Natural killer cell (primary cell): ENCODE data around the gene NEIL1. TPM values are rescaled to one million over a fixed set of nuclear protein-coding genes. Genes with fewer than 3 reads are reported as not detected.

ENCODE experiments used
- ATAC-seq, 3 donors: fragments of 150-1000 bp in 2 of 3; fragments of 200-7000 bp in 1 of 3; cut with Tn5 transposase; 1 replicate in 1 of 3; 2 replicates in 2 of 3; pipeline ENCODE4 v1.10.0; 2021; ENCODE audit warnings: mild to moderate bottlenecking in 2 of 3, moderate library complexity in 2 of 3
- DNase-seq, 2 donors: peaks; one replicate each; pipeline versions ENCODE4 v3.0.0 to v3.0.0-alpha.2; 2013 to 2021; ENCODE audit warnings: mixed read lengths in 1 of 2
- H3K27ac ChIP-seq: one replicate; pipeline ENCODE4 v1.5.1; 2013; ENCODE audit warnings: mild to moderate bottlenecking, low read length
- H3K27me3 ChIP-seq: one replicate; pipeline ENCODE4 v1.6.1; 2013; ENCODE audit warnings: low read length; ENCODE audit not compliant: control insufficient read depth, insufficient read depth
- H3K36me3 ChIP-seq: one replicate; pipeline ENCODE4 v1.6.1; 2013; ENCODE audit warnings: low read length; ENCODE audit not compliant: control insufficient read depth, insufficient read depth
- H3K4me1 ChIP-seq: one replicate; pipeline ENCODE4 v1.6.1; 2013; ENCODE audit warnings: low read length; ENCODE audit not compliant: control insufficient read depth, insufficient read depth
- H3K4me3 ChIP-seq: one replicate; pipeline ENCODE4 v1.5.1; 2013; ENCODE audit warnings: low read length
- H3K9me3 ChIP-seq: one replicate; pipeline ENCODE4 v1.6.1; 2013; ENCODE audit warnings: low read length; ENCODE audit not compliant: control insufficient read depth, insufficient read depth
- H3K27ac Mint-ChIP-seq, 2 donors: one replicate each; pipeline ENCODE4 v1.8.0; 2022; ENCODE audit warnings: mild to moderate bottlenecking in 2 of 2, mixed read lengths in 2 of 2, moderate library complexity in 1 of 2
- H3K27me3 Mint-ChIP-seq, 2 donors: one replicate each; pipeline ENCODE4 v1.8.0; 2022; ENCODE audit warnings: low read depth in 2 of 2, mixed read lengths in 2 of 2
- H3K36me3 Mint-ChIP-seq: one replicate; pipeline ENCODE4 v1.8.0; 2022; ENCODE audit warnings: mixed read lengths
- H3K4me1 Mint-ChIP-seq, 2 donors: one replicate each; pipeline ENCODE4 v1.8.0; 2022; ENCODE audit warnings: mixed read lengths in 2 of 2
- H3K4me3 Mint-ChIP-seq: one replicate; pipeline ENCODE4 v1.8.0; 2022; ENCODE audit warnings: mild to moderate bottlenecking, moderate library complexity, mixed read lengths
- H3K9me3 Mint-ChIP-seq, 2 donors: one replicate each; pipeline ENCODE4 v1.8.0; 2022; ENCODE audit warnings: mixed read lengths in 2 of 2
- WGBS: methylation state at CpG from one replicate; pipeline ENCODE4 v1.1.7; 2013; ENCODE audit warnings: missing lambda C conversion rate; ENCODE audit not compliant: insufficient coverage; 5-methylcytosine and 5-hydroxymethylcytosine counted together
- intact Hi-C: fragments of 100-400 bp; cut with micrococcal nuclease; formaldehyde crosslinking; loops from one replicate; pipeline ENCODE4 v1.14.2; 2022
- total RNA-seq, 4 donors: library from RNA; stranded (reverse); fragments of 120-200 nt in 1 of 4; gene quantifications; one replicate each; pipeline versions ENCODE4 v1.2.3 to v1.2.4, GENCODE V29; 2013 to 2022
- TF ChIP-seq, protein P1 (sequence below): fragments of 200-600 bp; IDR thresholded peaks from one replicate; pipeline ENCODE4 v1.8.0; 2022; ENCODE audit warnings: antibody characterized with exemption

NEIL1 gene
- total RNA-seq, 3 donors from 2014 or later (not counting 1 experiment from before 2014, with no cell fraction given) = 97.1 to 324 (median 112) TPM

DNA sequence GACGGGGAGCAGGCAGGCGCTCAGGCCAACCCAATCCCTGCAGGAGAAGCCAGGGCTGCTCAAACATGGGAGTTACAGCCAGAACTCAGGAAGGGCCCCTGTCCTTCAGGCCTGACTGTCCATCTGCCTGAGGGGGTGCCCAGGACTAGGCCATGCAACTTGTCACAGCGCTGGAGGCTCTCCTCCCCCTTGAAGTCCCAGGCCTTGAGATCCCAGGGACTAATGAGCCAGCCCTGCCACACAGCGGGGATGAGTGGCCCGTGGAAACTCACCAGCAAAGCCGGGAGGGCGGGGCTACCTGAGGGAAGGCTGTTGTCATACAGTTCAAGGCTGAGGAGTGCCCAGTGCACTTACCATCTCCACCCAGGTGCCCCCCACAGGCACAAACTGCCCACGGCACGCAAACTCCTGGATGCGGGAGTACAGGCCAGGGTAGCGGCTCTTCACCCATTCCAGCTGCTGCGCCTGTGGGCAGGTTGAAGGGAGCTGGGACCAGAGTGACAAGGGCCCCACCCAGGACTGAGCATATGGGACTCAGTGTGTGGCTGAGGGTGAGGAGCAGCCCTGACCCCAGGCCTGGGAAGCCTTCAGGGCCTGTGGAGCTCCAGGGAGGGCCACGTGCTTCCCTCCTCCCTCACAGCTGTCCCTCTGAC lies 15.3 kb downstream of the NEIL1 start:
- H3K4me1 Mint-ChIP-seq = peaks cover 0 to 6% of the 10 kb centered on the region in 2 donors
- no peaks in the 10 kb centered on the region for H3K9me3 ChIP-seq
- no peaks in the 10 kb centered on the region for H3K27me3 Mint-ChIP-seq
- H3K27ac ChIP-seq = no peak overlapping the region
- H3K27ac Mint-ChIP-seq = no peak overlapping the region
- no peak overlapping the region for H3K4me3 Mint-ChIP-seq
- H3K4me1 ChIP-seq = no peaks in the 10 kb centered on the region
- H3K36me3 ChIP-seq = peaks cover 57% of the 10 kb centered on the region
- ATAC-seq (no peak), DNase-seq (no peak)
- H3K36me3 Mint-ChIP-seq = no peaks in the 10 kb centered on the region
- TF ChIP-seq, protein P1, sequence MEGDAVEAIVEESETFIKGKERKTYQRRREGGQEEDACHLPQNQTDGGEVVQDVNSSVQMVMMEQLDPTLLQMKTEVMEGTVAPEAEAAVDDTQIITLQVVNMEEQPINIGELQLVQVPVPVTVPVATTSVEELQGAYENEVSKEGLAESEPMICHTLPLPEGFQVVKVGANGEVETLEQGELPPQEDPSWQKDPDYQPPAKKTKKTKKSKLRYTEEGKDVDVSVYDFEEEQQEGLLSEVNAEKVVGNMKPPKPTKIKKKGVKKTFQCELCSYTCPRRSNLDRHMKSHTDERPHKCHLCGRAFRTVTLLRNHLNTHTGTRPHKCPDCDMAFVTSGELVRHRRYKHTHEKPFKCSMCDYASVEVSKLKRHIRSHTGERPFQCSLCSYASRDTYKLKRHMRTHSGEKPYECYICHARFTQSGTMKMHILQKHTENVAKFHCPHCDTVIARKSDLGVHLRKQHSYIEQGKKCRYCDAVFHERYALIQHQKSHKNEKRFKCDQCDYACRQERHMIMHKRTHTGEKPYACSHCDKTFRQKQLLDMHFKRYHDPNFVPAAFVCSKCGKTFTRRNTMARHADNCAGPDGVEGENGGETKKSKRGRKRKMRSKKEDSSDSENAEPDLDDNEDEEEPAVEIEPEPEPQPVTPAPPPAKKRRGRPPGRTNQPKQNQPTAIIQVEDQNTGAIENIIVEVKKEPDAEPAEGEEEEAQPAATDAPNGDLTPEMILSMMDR = no peak
- intact Hi-C loops = loop anchor here (10.0 kb wide), 1 partner anchor 283 kb away; the partner anchor contains the start of genes IMP3 and SNX33
- H3K9me3 Mint-ChIP-seq = no peaks in the 10 kb centered on the region
- H3K4me3 ChIP-seq = no peak overlapping the region
- no peaks in the 10 kb centered on the region for H3K27me3 ChIP-seq
- 95% methylated on average over 13 of the region's 13 CpGs for WGBS

DNA sequence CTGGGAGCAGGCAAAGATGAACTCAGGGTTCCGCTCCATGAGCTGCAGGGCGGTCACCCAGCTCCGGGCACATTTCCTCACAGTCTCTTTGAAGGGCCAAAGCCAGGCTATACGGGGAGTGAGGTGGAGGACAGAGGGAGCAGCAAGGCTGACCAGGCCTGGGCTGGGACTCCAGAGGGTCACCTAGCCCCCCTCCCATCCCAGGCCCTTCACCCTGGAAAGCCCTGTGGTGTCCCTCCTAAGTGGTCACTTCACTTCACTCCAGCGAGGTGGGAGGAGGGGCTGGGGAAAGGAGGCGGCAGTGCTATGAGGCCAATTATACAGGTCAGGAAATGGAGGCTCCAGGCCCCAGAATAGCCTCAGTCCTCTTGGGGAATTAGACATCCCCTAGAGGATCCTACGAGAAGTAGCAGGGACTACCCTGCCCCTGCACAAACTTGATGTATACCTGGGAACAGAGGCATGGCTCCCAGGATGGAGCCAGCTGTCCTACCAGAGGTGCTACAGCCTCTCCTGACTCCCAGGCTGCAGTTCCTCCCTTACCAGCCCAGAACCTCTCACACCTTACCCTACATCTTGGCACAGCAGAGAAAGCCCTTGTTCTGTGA lies 15.9 kb downstream of the NEIL1 start:
- H3K27ac ChIP-seq = no peak overlapping the region
- H3K27me3 Mint-ChIP-seq = no peaks in the 10 kb centered on the region
- no peaks in the 10 kb centered on the region for H3K36me3 Mint-ChIP-seq
- no peak overlapping the region for H3K27ac Mint-ChIP-seq
- H3K4me3 Mint-ChIP-seq = no peak overlapping the region
- peaks cover 0 to 12% of the 10 kb centered on the region in 2 donors for H3K4me1 Mint-ChIP-seq
- no peaks in the 10 kb centered on the region for H3K27me3 ChIP-seq
- 90% methylated on average over 7 of the region's 7 CpGs for WGBS
- no peaks in the 10 kb centered on the region for H3K9me3 ChIP-seq
- TF ChIP-seq, protein P1 = no peak
- H3K4me3 ChIP-seq = no peak overlapping the region
- intact Hi-C loops = loop anchor here (10.0 kb wide), 1 partner anchor 282 kb away; the partner anchor contains the start of genes IMP3 and SNX33
- DNase-seq = no peak
- no peaks in the 10 kb centered on the region for H3K9me3 Mint-ChIP-seq
- no peak for ATAC-seq
- peaks cover 57% of the 10 kb centered on the region for H3K36me3 ChIP-seq
- H3K4me1 ChIP-seq = peaks cover 6% of the 10 kb centered on the region

DNA sequence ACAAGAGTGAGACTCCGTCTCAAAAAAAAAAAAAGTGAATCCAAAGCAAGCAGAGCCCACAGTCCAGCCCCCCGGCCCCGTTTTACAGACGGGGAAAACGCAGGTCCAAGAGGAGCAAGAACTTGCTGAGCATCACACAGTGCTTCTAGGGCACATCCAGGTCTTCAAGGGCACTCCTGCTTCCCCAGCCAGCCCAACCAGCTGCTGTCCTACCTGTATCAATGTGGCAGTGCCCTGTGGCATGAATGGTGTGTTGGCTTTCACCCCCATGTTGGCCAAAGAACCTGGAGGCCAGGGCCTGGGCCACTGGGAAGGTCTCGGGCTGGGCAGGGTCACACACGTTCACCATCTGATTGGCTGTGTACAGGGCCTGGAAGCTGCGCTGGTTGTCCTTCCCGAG lies 16.9 kb downstream of the NEIL1 start:
- Mint-ChIP-seq H3K4me3 (no peak overlapping the region), H3K4me1 (peaks cover 2 to 15% of the 10 kb centered on the region in 2 donors), H3K27ac (no peak overlapping the region), H3K27me3 (no peaks in the 10 kb centered on the region), H3K9me3 (no peaks in the 10 kb centered on the region), H3K36me3 (no peaks in the 10 kb centered on the region)
- H3K9me3 ChIP-seq = no peaks in the 10 kb centered on the region
- WGBS = 97% methylated on average over 9 of the region's 9 CpGs
- ATAC-seq (no peak), DNase-seq (no peak)
- no peak overlapping the region for H3K27ac ChIP-seq
- no peak overlapping the region for H3K4me3 ChIP-seq
- intact Hi-C loops = loop anchor here (10.0 kb wide), 1 partner anchor 281 kb away; the partner anchor contains the start of genes IMP3 and SNX33
- H3K27me3 ChIP-seq = no peaks in the 10 kb centered on the region
- TF ChIP-seq, protein P1 = no peak
- H3K36me3 ChIP-seq = peaks cover 50% of the 10 kb centered on the region
- H3K4me1 ChIP-seq = peaks cover 9% of the 10 kb centered on the region
